HepG2 (cell line): Measurements from ENCODE around the gene PXDC1. TPM values are rescaled to one million over a fixed set of nuclear protein-coding genes. Genes with fewer than 3 reads are reported as not detected.
A peak's percentile ranks its signal among the peaks of the same experiment; 100 is the strongest.

Experiments used
- AKAP8 ChIP-seq: sonication (generic); formaldehyde crosslinking; IDR thresholded peaks from 2 replicates; pipeline ENCODE4 v1.5.1; 2020; ENCODE audit warnings: mild to moderate bottlenecking, missing genetic modification reagents
- CHD2 ChIP-seq: IDR thresholded peaks from 2 replicates; pipeline ENCODE4 v1.6.1; 2011; ENCODE audit warnings: low read depth, low read length, improper control_type of control experiment
- HOXD1 ChIP-seq: sonication (generic); formaldehyde crosslinking; IDR thresholded peaks from 2 replicates; pipeline ENCODE4 v1.5.0; 2020; ENCODE audit warnings: missing genetic modification reagents
- NFKBIZ ChIP-seq: IDR thresholded peaks from 2 replicates; pipeline ENCODE4 v1.6.1; 2018; ENCODE audit warnings: missing genetic modification reagents, missing compliant biosample characterization
- NFYB ChIP-seq: sonication (generic); formaldehyde crosslinking; IDR thresholded peaks from 2 replicates; pipeline ENCODE4 v1.4.0; 2020; ENCODE audit warnings: missing genetic modification reagents
- POGZ ChIP-seq: sonication (generic); formaldehyde crosslinking; IDR thresholded peaks from 2 replicates; pipeline ENCODE4 v1.4.0; 2020; ENCODE audit warnings: mild to moderate bottlenecking, missing genetic modification reagents
- PRMT3 ChIP-seq: sonication (generic); formaldehyde crosslinking; IDR thresholded peaks from 2 replicates; pipeline ENCODE4 v1.8.1; 2022; ENCODE audit warnings: low read depth, mild to moderate bottlenecking, moderate library complexity, missing genetic modification reagents, borderline replicate concordance
- SOX5 ChIP-seq: IDR thresholded peaks from 2 replicates; pipeline ENCODE4 v1.6.1; 2016; ENCODE audit warnings: borderline replicate concordance
- SPEN ChIP-seq: sonication (generic); formaldehyde crosslinking; IDR thresholded peaks from 2 replicates; pipeline ENCODE4 v1.5.1; 2020; ENCODE audit warnings: low read depth, mild to moderate bottlenecking, missing genetic modification reagents
- STAG1 ChIP-seq: sonication (generic); formaldehyde crosslinking; IDR thresholded peaks from 2 replicates; pipeline ENCODE4 v1.4.0; 2020; ENCODE audit warnings: missing genetic modification reagents
- TMF1 ChIP-seq: sonication (generic); formaldehyde crosslinking; IDR thresholded peaks from 2 replicates; pipeline ENCODE4 v1.8.1; 2022; ENCODE audit warnings: low read depth, missing genetic modification reagents
- ZBTB21 ChIP-seq: sonication (generic); formaldehyde crosslinking; IDR thresholded peaks from 2 replicates; pipeline ENCODE4 v1.4.0; 2020; ENCODE audit warnings: missing genetic modification reagents
- ZNF354B ChIP-seq: sonication (generic); formaldehyde crosslinking; IDR thresholded peaks from 2 replicates; pipeline ENCODE4 v1.8.0; 2022; ENCODE audit warnings: mild to moderate bottlenecking, missing genetic modification reagents
- ZNF781 ChIP-seq: sonication (generic); formaldehyde crosslinking; IDR thresholded peaks from 2 replicates; pipeline ENCODE4 v1.5.1; 2020; ENCODE audit warnings: borderline replicate concordance, mild to moderate bottlenecking, missing genetic modification reagents; ENCODE audit errors: not compliant biosample characterization
- ZNF790 ChIP-seq: sonication (generic); formaldehyde crosslinking; IDR thresholded peaks from 2 replicates; pipeline ENCODE4 v1.8.0; 2022; ENCODE audit warnings: missing genetic modification reagents, mild to moderate bottlenecking, borderline replicate concordance
- ZNF891 ChIP-seq: sonication (generic); formaldehyde crosslinking; IDR thresholded peaks from 2 replicates; pipeline ENCODE4 v1.5.0; 2020; ENCODE audit warnings: mild to moderate bottlenecking, missing genetic modification reagents
- ZSCAN12 ChIP-seq: sonication (generic); formaldehyde crosslinking; IDR thresholded peaks from 2 replicates; pipeline ENCODE4 v1.9.0; 2021; ENCODE audit warnings: mild to moderate bottlenecking, missing genetic modification reagents
- polyA plus RNA-seq, 8 experiments: library from polyadenylated mRNA; depleted of rRNA in 3 of 8; stranded (reverse) in 7 of 8; unstranded in 1 of 8; fragments of >200 nt; fragmentation: Illumina TruSeq in 4 of 8; extraction: Trizol in 4 of 8; gene quantifications; 2 replicates each; pipeline versions ENCODE4 v1.2.1 to v1.2.3, GENCODE V29; 2011 to 2016; ENCODE audit warnings: low read depth in 4 of 8, missing spikeins in 1 of 8, mixed read lengths in 1 of 8; ENCODE audit not compliant: insufficient read depth in 1 of 8
- total RNA-seq, 5 experiments: library from RNA; depleted of rRNA; stranded (reverse); fragments of >200 nt; fragmentation: Illumina TruSeq; extraction: Trizol; gene quantifications; 2 replicates each; pipeline ENCODE4 v1.2.3, GENCODE V29; 2016; ENCODE audit warnings: low read depth in 1 of 5
- TF ChIP-seq, protein P1 (sequence below): sonication (generic); formaldehyde crosslinking; IDR thresholded peaks from 2 replicates; pipeline ENCODE4 v1.4.0; 2020; ENCODE audit warnings: missing genetic modification reagents
- TF ChIP-seq, protein P2 (sequence below): sonication (generic); formaldehyde crosslinking; IDR thresholded peaks from 2 replicates; pipeline ENCODE4 v1.4.0; 2020; ENCODE audit warnings: missing genetic modification reagents, low read depth, mild to moderate bottlenecking, borderline replicate concordance
- TF ChIP-seq, protein P3 (sequence below): fragments of 450-650 bp; IDR thresholded peaks from 2 replicates; pipeline ENCODE4 v1.6.1; 2016
- TF ChIP-seq, protein P4 (sequence below): sonication (generic); formaldehyde crosslinking; IDR thresholded peaks from 2 replicates; pipeline ENCODE4 v1.8.0; 2022; ENCODE audit warnings: missing genetic modification reagents, mild to moderate bottlenecking, moderate library complexity, borderline replicate concordance
- TF ChIP-seq, protein P5 (sequence below): sonication (generic); formaldehyde crosslinking; IDR thresholded peaks from 2 replicates; pipeline ENCODE4 v1.5.0; 2020; ENCODE audit warnings: mild to moderate bottlenecking, missing genetic modification reagents

The PXDC1 gene
- total and polyA plus RNA-seq, 2 of the 13 experiments (the other 11 are each of a cell fraction or from before 2014, with no cell fraction given) = 32.4 to 34.7 TPM

DNA sequence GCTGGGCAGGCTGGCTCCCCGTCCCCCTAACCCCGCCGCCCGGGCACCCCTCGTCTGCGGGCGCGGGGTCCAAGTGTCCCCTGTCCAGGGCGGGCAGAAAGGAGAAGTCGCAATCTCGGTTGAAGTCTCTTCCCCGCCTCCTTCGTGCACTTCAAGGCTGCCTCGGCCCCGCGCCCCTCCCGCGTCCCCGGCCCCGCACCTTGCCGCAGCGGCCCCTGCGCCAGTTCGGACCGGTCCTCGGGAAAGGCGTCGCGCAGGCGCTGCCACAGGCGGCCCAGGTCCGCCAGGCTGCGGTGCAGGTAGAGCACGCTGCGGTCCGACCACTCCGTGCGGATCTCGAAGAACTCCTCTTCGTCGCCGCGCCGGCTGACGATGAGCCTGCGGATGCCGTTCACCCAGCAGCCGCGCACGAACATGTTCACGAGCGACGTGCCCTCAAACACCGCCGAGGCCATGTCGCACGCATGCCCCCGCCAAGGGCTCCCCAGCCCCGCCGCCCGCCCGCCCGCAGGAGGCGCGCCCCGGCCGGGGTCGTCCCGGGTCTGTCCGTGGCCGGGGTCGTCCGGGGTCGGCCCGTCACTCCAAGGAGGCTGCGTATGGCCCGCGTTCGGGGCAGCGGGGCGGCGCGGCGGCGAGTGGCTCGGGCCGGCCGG, at the start of gene PXDC1 (continued):
- TF ChIP-seq, protein P1, sequence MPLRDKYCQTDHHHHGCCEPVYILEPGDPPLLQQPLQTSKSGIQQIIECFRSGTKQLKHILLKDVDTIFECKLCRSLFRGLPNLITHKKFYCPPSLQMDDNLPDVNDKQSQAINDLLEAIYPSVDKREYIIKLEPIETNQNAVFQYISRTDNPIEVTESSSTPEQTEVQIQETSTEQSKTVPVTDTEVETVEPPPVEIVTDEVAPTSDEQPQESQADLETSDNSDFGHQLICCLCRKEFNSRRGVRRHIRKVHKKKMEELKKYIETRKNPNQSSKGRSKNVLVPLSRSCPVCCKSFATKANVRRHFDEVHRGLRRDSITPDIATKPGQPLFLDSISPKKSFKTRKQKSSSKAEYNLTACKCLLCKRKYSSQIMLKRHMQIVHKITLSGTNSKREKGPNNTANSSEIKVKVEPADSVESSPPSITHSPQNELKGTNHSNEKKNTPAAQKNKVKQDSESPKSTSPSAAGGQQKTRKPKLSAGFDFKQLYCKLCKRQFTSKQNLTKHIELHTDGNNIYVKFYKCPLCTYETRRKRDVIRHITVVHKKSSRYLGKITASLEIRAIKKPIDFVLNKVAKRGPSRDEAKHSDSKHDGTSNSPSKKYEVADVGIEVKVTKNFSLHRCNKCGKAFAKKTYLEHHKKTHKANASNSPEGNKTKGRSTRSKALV = 0 out of 2 replicates have a peak, but pooled peaks have one; percentile 4
- TF ChIP-seq ZNF790 = no peak
- TF ChIP-seq, protein P2, sequence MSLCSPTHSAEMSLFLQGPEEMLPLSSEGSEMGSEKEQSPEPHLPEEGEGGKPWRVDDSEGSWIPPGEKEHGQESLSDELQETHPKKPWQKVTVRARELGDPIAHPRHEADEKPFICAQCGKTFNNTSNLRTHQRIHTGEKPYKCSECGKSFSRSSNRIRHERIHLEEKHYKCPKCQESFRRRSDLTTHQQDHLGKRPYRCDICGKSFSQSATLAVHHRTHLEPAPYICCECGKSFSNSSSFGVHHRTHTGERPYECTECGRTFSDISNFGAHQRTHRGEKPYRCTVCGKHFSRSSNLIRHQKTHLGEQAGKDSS (CRISPR knock-in tag) = peak; percentile 20; the same call in 1 of the 2 replicates
- TF ChIP-seq ZNF354B (CRISPR knock-in tag) = no peak
- no peak for TF ChIP-seq SOX5 (CRISPR knock-in tag)
- TF ChIP-seq, protein P3, sequence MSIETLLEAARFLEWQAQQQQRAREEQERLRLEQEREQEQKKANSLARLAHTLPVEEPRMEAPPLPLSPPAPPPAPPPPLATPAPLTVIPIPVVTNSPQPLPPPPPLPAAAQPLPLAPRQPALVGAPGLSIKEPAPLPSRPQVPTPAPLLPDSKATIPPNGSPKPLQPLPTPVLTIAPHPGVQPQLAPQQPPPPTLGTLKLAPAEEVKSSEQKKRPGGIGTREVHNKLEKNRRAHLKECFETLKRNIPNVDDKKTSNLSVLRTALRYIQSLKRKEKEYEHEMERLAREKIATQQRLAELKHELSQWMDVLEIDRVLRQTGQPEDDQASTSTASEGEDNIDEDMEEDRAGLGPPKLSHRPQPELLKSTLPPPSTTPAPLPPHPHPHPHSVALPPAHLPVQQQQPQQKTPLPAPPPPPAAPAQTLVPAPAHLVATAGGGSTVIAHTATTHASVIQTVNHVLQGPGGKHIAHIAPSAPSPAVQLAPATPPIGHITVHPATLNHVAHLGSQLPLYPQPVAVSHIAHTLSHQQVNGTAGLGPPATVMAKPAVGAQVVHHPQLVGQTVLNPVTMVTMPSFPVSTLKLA = no peak
- TF ChIP-seq TMF1 = 0 out of 2 replicates have a peak, but pooled peaks have one; percentile 10
- peak; percentile 74 for TF ChIP-seq ZNF781 (CRISPR knock-in tag)
- TF ChIP-seq HOXD1 (CRISPR knock-in tag) = no peak
- peak; percentile 88 for TF ChIP-seq ZNF891
- no peak for TF ChIP-seq POGZ (CRISPR knock-in tag)
- TF ChIP-seq SPEN (CRISPR knock-in tag) = peak; percentile 32; the same call in 1 of the 2 replicates
- no peak for TF ChIP-seq ZSCAN12 (CRISPR knock-in tag)
- peak; percentile 39; the same call in 1 of the 2 replicates for TF ChIP-seq PRMT3 (CRISPR knock-in tag)
- no peak for TF ChIP-seq ZBTB21 (CRISPR knock-in tag)
- TF ChIP-seq NFKBIZ (CRISPR knock-in tag) = peak; percentile 36; the same call in 1 of the 2 replicates
- peak; percentile 20; the same call in 1 of the 2 replicates for TF ChIP-seq NFYB
- no peak for TF ChIP-seq STAG1 (CRISPR knock-in tag)
- TF ChIP-seq, protein P4, sequence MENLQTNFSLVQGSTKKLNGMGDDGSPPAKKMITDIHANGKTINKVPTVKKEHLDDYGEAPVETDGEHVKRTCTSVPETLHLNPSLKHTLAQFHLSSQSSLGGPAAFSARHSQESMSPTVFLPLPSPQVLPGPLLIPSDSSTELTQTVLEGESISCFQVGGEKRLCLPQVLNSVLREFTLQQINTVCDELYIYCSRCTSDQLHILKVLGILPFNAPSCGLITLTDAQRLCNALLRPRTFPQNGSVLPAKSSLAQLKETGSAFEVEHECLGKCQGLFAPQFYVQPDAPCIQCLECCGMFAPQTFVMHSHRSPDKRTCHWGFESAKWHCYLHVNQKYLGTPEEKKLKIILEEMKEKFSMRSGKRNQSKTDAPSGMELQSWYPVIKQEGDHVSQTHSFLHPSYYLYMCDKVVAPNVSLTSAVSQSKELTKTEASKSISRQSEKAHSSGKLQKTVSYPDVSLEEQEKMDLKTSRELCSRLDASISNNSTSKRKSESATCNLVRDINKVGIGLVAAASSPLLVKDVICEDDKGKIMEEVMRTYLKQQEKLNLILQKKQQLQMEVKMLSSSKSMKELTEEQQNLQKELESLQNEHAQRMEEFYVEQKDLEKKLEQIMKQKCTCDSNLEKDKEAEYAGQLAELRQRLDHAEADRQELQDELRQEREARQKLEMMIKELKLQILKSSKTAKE (CRISPR knock-in tag) = peak; percentile 16; the same call in 1 of the 2 replicates
- TF ChIP-seq, protein P5, sequence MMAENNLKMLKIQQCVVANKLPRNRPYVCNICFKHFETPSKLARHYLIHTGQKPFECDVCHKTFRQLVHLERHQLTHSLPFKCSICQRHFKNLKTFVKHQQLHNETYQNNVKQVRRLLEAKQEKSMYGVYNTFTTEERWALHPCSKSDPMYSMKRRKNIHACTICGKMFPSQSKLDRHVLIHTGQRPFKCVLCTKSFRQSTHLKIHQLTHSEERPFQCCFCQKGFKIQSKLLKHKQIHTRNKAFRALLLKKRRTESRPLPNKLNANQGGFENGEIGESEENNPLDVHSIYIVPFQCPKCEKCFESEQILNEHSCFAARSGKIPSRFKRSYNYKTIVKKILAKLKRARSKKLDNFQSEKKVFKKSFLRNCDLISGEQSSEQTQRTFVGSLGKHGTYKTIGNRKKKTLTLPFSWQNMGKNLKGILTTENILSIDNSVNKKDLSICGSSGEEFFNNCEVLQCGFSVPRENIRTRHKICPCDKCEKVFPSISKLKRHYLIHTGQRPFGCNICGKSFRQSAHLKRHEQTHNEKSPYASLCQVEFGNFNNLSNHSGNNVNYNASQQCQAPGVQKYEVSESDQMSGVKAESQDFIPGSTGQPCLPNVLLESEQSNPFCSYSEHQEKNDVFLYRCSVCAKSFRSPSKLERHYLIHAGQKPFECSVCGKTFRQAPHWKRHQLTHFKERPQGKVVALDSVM (CRISPR knock-in tag) = no peak
- TF ChIP-seq AKAP8 (CRISPR knock-in tag) = 0 out of 2 replicates have a peak, but pooled peaks have one; percentile 20
- no peak for TF ChIP-seq CHD2
